Kidney glomerular epithelial cell (primary cell): ENCODE data around the gene IRX6.

ENCODE experiments used
- DNase-seq: peaks from one replicate; lab custom pipeline; 2025; lab: John Stamatoyannopoulos, UW

Gene IRX6

DNA sequence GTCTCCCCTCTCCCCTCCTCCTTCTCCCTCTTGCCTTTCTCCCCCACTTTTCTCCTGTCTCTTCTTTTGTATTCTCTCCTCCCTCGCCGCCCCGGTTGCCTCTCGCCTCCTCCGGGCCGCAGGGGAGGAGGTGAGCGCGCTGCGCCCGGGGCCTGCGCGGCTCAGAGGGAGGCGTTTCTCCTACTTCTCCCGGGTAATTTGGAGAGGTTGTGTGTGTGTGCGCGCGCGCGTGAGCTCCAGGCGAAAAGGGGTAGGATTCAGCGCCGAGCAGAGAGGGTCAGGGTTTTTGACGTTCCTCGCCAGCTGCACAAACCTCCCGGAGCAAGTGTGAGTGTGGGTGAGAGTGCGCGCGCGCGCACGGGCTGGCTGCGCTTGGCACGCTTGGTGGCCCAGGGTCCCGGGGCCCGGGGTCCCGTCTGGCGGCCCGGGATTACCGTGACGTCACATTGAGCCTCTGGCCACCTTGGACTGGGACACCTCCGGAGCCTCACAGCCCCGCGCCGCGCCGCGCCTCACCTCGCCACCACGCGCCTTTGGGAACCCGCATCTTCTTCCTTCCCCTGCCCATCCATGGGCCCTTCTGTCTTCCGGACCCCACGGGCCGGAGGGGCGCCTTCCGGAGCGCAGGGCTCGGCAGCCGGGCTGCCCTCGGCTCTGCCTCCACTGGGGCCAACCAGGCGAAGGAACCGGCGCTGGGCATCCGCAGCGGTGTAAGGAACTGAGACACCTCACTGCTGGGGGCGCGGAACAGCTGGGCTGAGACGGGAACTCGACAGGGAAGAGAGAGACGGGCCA lies 479 bp downstream of the IRX6 start:
- no peak for DNase-seq

DNA sequence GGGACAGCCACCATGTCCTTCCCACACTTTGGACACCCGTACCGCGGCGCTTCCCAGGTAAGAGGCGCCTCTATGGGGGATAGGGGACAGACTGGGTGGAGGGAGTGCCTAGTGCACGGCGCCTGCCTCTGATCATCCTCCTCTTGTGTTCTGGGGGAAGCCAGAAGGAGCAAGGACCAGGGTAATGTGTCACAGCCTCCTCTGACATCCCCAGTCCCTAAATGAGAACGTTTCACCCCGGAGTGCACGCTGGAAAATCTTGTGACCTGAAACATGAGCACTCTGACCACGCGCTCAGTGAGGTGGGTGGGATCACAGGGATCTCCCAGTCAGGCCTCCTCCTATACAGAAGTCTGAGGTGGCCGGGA lies 1.1 kb downstream of the IRX6 start:
- DNase-seq: no peak

DNA sequence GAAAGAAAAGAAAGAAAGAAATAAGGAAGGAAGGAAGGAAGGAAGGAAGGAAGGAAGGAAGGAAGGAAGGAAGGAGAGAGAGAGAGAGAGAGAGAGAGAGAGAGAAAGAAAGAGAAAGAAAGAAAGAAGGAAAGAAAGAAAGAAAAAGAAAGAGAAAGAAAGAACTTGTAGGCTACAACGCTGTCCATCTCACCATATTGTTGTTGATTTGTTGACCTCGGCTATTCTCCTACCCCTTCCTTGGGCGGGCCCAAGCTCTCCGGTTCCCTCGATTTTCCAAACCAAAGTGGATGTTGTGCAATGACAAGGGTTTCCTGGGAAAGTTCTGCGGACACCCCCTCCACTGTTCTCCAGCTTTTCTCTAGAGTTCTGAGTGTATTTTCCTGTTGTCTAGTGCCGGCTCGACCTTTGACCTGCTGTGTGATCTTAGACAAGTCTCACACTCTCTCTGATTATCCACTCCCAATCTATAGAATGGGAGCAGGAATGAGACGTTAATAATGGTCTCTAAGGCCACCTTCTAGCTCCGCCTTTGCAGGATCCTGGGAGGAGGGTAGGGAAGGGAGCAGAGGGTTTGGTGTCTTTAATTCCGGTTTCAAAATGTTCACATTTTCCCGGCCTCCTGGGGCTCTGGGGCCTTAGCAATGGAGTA lies 1.6 kb downstream of the IRX6 start:
- DNase-seq: no peak

DNA sequence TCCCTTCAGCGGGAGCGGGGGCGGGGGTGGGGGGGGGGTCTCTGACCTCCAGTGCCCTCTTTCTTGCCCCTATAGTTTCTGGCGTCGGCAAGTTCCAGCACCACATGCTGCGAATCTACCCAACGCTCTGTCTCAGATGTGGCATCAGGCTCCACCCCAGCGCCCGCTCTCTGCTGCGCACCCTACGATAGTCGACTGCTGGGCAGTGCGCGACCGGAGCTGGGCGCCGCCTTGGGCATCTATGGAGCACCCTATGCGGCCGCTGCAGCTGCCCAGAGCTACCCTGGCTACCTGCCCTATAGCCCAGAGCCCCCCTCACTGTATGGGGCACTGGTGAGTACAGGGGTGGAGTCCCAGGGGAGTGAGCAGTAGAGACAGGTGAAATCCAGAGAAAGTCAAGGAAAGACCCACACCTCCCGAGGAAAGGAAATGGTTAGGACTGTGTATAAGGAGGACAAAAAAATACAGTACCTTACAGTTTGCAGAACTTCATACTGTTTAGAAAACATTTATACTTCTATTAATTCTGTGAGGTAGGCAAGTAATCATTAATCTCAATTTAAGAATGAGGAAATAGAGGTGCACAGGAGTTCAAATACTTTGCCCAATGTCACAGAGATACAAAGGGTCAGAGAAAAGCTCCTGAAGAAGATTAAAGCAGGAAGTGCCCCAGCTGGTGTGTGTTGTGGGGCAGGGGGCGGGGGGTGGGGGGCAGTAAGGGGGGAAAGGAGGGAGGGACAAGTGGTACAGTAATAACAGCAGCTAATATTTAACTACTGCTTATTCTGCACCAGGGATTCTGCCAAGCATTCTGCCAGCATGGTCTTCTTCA lies 2.5 kb downstream of the IRX6 start:
- DNase-seq: no peak

DNA sequence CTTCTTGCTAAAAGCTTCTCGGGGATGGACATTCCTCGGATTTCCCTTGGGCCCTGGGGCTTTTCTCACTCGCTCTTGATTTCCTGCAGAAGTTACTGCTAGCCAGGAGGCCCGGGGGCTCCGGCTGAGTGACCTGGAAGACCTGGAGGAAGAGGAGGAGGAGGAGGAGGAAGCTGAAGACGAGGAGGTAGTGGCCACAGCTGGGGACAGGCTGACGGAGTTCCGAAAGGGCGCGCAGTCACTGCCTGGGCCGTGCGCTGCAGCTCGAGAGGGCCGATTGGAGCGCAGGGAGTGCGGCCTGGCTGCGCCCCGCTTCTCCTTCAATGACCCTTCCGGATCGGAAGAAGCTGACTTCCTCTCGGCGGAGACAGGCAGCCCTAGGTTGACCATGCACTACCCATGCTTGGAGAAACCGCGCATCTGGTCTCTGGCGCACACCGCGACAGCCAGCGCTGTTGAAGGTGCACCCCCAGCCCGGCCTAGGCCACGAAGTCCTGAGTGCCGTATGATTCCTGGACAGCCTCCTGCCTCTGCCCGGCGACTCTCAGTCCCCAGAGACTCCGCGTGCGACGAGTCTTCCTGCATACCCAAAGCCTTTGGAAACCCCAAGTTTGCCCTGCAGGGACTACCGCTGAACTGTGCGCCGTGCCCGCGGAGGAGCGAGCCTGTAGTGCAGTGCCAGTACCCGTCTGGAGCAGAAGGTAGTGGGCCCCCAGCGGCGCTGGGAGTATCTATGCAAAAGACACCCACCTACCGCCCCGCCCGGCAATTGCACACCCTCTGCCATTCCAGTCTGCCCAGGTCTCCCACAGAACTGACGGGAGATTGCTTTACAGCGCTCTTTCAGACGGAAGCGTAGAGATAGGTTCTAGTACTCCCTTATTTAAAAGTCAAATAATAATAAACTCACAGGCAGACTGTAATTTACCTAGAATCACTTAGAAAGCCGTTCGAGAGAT lies 4.9 kb downstream of the IRX6 start:
- no peak for DNase-seq

DNA sequence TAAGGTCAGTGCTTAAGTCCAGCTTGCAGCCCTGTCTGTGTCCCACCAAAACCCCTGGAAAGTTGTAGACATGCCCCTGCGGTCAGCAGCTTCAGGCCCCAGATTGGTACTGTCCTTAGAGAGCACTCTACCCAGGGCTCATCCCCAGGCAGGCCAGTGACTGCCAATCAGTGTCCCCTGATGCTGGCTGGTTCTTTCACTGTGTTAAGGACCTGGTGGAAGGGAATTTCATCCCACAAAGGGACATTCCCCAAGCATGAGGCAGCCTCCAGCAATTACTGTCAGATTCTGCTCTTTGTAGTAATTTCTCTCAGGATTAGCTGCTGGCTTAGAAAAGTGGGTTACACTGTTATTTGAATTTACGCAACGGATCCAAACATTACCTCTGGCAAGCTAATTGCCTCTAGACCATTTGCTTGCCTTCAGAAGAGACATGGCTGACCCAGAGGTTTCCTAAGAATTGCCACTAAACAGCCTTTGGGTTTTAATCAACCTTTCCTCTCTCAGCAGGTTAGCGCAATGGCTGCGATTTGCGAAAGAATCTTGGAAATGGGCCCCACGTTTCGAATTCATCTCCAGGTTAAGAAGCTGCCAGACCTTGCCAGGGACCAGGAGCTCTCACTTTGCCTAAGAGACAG lies 5.9 kb downstream of the IRX6 start:
- no peak for DNase-seq

DNA sequence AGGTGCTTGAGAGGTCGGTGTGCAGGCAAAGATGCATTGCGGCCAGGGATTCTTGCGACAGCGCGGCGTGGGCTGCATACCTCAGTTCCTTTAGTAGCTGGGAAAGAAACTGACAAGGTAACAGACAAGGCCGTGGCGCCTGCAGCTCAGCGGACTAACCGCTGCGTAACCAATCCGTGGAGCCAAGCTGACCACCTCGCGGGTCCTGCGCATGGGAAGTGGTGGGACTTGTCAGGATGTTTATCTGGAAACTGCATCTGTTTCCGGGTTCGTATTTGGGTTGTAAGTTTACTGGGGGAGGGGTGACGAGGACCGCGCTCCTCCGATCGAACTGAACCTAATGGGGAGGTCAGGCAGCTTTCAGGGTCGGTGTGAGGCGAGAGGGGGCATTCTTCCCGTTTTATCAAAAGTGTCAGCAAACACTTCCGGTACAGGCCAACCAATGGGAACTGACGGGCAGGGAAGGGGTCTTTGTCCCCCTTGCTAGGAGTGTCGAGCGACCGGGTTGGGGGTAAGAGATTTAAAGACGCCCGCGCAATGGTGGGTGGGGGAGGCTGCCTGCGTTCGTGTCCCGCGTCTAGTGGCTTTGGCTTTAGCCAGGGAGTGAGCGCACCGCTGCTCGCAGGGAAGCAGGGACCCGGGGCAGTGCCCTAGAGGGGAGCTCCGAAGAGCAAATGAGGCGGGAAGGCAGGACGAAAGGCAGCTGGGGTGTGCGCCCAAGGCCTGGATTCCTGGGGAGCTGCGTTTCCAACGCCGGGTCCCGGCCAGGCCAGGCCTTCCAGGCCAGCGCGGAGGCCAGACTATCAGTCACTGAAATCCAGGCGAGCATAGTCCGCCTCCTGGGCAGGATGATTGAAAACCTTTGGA lies 7.0 kb downstream of the IRX6 start:
- no peak for DNase-seq

DNA sequence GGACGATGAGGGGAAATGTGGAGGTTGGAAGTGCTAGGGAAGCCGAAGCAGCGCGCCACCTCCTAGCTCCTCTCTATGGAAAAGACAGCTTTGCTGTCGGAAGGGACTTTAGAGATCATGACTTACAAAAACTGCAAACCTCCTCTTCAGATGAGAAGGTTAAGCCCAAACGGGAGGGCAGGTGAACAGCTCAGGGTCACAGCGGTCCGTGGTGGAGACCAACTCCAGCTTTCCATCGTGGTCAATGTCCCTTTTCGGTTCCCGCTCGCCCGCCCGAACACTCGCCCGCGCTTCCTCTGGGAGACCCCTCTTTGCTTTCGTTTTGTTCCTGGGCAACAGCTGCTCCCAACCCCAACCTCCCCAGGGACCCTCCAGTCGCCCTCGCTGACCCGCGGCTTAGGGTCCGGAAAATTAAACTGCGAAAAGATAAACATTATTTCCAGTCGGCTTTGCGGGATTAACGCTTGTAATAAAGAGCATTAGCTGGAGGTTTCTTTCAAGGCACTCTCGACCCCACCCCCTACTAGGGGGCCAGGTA lies 7.7 kb downstream of the IRX6 start:
- no peak for DNase-seq

DNA sequence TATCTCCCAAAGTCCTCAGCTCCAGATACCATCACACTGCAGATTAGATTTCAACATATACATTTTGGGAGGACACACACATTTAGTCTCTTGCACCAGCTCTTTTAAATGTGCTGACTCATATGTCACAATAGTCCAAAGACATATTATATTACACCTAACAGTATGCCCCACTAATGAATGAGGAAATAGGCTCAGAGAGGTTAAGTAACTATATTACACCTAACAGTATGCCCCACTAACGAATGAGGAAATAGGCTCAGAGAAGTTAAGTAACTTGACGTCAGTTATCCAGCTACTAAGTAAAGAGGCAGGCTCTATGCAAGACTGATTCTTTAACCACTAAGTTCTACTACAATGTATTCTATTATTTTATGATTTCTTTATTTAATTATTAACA lies 9.7 kb downstream of the IRX6 start:
- no peak for DNase-seq

DNA sequence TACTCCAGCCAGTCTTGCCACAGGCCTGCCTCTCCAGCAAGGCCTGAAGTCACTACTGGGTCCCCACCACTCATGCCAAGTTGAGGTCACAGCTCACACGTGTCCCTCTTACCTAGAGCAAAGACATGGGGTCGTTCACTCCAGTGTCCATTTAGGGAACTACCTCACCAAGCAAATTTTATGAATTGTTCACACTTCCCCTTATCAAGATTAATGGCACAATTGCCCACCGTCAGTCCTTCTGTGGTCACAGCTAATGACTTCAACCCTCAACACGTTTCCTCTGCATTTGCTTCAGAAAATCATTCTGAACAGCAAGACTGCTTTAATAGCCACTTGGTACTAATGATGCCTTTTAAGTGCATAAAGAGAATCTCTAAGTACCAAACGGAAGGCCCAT lies 14.6 kb downstream of the IRX6 start:
- no peak for DNase-seq

DNA sequence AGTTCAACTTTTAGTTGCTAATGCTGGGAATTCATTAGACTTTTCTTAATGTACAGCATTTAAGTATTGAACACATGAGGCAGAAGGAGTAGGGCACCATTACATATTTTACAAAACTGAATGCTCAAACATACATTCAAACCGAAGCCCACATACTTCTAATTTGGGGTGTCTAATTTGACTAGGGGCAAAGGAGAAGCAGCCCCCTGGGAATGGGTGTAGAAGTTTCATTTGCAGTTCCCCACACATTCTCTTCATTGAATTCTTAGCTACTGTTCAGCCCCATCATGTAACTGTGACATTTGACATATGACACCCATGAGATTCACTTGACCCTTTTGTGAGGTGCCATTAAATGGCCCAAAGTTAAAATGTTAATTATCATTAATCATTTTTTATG lies 16.4 kb downstream of the IRX6 start:
- no peak for DNase-seq

DNA sequence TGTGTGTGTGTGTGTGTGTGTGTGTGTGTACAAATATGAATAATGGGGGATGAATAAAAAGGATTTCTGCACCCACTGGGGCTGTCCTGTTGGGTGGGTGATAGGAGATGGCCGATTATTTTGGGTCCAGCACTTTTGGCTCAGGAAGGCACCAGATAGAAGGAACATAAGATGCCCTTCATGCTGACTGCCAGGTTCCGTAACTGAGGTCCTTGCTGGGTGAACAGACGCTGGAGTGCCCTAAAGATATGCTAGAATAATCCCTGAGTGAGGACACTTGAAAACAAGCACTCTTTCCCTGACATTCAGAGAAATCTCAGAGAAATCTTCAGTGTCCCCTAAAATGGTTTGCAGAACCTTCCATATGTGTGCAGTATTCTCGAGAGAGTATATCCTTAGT lies 17.7 kb downstream of the IRX6 start:
- DNase-seq: no peak

DNA sequence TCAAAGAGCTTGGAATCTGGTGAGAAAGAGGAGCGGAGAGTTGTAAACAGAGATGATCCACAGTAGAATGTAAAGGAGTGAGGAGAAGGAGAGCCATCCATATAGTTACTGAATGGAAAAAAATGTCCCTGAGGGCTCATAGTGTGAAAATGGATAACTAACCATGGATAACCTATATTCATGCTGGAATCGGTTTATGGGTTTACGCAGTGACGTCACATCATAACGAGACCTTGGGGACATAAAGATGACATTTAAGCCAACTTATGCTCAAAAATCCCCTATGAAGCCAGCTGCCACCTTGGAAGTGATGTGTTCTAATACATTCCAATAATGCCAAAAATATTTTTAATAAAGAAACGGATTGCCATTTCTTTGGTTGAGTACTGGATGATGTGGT lies 22.5 kb downstream of the IRX6 start:
- no peak for DNase-seq

DNA sequence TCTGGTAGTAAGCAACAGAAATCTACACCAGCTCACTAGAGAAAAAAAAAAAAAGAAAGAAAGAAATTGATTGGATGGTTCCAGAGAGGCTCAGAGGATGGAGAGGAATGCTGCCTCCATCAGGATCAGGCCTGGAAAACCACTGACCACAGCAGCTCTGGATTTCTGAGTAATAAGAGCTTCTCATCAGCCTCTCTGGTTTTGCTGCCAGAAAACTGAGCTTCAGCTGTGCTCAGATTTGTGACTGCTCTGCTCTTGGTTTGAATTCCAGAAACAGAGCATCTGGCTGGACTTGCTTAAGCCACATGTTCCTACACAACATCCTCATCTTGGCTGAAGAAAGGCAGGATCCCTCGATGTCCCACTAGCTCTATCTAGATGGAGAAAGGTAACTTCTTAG lies 25.9 kb downstream of the IRX6 start:
- DNase-seq: no peak

DNA sequence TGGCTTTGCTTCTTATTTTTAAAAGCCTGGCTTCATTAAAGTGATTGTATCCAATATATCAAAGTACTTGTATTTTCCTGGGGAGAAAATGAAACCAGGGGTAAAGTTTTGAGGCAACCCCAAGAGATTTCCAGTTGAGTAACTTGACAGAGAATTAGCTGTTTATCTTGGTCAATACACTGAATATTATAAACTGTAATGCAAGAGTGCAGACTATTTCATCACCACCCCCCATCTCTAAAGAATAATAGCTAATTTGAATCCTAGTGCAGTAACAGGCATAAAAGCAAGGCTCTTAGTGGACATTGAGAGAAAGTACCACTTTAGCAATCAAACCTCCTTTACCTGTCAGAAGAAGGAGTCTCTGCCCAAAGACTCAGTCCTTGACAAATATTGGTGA lies 27.0 kb downstream of the IRX6 start:
- DNase-seq: no peak

DNA sequence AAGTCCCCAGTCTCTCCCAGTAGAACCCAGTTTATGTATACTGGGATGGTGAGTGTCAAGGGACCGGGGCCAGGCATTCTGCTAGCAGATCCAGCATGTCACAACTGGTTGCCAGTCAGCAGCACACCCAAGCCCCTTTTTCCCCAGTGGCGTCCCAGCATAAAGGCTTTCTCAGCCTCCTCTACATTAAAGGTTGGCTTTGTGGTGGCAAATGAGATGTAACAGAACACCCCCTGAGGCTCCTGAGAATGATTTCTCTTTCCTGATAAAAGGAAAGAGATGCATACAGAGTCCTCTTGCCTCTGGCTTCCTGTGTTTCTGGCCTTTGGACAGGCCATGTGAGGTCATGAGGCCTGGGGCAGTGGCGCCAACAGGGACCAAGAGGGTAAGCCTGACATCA lies 27.9 kb downstream of the IRX6 start:
- no peak for DNase-seq

DNA sequence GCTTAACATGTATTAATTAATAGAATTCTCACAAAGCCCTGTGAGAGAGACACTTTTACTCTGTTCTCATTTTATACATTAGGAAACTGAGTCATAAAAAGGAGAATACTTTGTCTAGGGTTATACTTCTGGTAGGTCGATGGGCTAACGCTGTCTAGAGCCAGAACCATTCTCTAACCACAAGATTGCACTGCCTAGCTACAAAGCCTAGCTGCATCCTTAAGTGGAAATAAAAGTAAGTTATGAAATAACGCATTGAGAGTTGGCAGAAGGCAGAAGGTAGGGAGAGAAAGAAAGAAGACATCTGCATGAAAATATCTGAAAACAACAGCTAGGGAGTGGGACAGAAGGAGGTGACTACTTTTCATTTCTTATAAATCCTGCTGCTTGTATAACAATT lies 33.2 kb downstream of the IRX6 start:
- no peak for DNase-seq

DNA sequence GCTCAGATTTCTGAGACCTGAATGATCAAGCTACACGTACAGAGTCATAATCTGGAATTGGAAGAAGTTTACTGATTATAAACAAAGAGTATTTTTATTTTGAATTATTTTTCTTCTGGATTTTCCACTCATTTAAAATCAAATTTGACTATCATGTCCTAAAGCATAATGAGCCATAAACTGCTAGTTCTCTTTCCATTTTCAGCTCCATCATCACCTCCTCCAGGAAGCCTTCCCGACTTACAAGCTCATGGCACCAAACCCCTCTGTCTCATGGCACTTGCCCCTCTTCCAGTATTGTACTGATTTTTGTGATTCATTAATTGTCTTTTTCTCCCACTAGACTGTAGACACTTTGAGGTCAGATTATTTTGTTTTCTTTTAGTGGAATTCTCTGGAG lies 35.9 kb downstream of the IRX6 start:
- no peak for DNase-seq

DNA sequence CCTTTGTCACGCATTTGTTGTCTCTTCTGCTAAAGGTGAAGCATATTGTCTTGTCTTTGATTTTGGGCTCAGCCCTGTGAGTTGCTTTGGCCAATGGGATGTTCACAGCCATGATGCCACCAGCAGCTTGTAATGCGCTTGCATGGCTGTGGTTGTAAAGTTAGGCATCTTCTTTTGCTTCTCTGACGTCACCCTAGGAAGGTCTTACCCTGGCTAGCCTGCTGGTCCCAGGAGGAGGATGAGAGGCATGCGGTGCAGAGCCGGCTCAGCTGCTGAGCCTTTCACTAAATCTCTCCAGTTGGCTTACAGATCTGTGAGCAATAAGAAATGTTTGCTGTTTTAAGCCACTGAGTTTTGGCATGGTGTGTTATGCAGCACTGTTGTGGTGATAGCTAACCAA lies 40.8 kb downstream of the IRX6 start:
- no peak for DNase-seq

DNA sequence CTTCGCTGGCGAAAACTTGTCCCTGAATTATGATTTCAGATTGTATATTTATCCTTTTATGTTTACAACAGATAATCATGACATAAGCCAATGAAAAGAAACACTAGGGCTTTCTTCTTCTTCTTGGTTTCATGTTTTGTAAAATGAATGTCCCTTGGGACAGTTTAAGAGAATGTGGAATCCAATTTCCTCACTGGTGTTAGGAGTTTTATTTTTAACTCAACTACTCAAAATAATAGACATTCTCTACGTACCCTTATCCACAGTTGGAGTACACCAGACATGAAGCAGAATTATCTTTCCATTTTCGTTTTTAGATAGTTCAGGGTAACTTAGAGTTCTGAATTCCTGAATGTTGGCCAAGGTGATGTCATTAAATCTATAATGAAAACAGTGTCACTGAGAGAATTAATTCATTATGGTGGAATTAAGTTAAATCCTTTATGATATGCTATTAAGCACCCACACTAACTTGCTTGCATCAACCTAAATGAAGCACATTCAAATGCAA lies 43.4 kb downstream of the IRX6 start:
- DNase-seq: no peak
